ENCODE results near the gene HSD11B1.

DNA sequence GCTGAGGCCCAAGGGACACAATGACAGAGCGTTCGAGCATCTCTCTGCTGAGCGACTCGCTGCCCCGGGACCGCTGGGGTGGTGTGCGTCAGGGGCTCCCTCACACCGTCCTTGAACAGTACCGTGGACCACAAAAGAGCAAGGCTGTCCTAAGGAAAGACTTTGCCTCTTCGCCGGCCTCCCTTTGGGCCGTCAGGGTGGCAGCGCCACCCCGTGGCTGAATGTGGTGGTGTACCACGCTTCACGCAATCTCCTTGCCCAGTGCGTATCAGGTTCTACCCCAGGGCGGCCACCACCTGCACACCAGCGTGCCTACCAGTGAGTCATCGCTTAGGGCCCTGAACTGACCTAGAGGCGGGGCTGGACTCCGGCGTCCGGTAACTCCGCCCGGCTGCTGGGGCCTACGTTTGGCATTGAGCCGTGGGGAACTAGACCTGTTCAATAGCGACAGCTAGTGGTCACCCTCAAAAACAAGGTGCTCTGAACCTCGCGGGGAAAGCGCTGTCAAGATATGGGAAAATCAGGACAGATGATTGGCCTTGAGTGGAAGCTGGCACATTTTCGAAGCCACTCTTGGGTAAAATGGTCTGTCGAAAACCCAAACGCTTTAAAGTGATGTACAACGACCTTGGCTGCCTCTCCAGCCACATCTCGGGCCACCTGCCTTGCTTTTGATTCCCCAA lies 43.1 kb downstream of the HSD11B1 start:
- TF ChIP-seq, protein P1, sequence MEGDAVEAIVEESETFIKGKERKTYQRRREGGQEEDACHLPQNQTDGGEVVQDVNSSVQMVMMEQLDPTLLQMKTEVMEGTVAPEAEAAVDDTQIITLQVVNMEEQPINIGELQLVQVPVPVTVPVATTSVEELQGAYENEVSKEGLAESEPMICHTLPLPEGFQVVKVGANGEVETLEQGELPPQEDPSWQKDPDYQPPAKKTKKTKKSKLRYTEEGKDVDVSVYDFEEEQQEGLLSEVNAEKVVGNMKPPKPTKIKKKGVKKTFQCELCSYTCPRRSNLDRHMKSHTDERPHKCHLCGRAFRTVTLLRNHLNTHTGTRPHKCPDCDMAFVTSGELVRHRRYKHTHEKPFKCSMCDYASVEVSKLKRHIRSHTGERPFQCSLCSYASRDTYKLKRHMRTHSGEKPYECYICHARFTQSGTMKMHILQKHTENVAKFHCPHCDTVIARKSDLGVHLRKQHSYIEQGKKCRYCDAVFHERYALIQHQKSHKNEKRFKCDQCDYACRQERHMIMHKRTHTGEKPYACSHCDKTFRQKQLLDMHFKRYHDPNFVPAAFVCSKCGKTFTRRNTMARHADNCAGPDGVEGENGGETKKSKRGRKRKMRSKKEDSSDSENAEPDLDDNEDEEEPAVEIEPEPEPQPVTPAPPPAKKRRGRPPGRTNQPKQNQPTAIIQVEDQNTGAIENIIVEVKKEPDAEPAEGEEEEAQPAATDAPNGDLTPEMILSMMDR (IDR thresholded peaks at IDR 0.05 in 4 of 5, conservative IDR thresholded peaks at IDR 0.05 in 1 of 5), result peak; percentile 81 to 95 (median 81)
- no peak for TF ChIP-seq POLR2A (IDR thresholded peaks at IDR 0.05)

Data from gastrocnemius medialis (tissue), 4 donors.